Neural cell (in vitro differentiated cells): Measurements from ENCODE around the gene GCLM.
"Not testable (repeated sequence)": the region's sequence is repeated elsewhere in the genome, so short reads cannot be mapped to it uniquely, and the experiment has no call there.

ENCODE experiments used
- CTCF ChIP-seq: fragments of 450-650 bp; IDR thresholded peaks from 2 replicates; pipeline ENCODE4 v1.5.1; 2014; ENCODE audit warnings: antibody characterized with exemption, mild to moderate bottlenecking, moderate library complexity; ENCODE audit not compliant: poor library complexity, severe bottlenecking
- EP300 ChIP-seq: fragments of 450-650 bp; conservative IDR thresholded peaks from 2 replicates; pipeline ENCODE4 v1.6.1; 2014; ENCODE audit warnings: antibody characterized with exemption, mild to moderate bottlenecking, moderate library complexity; ENCODE audit not compliant: poor library complexity, severe bottlenecking
- EZH2 ChIP-seq: fragments of 200-600, 300-800 bp; shearing (Covaris generic), sonication (generic); IDR thresholded peaks from 2 replicates; pipeline ENCODE4 v1.6.1; 2014; ENCODE audit warnings: antibody characterized with exemption, low read length, borderline replicate concordance, mild to moderate bottlenecking; ENCODE audit not compliant: insufficient read depth, poor library complexity, severe bottlenecking
- MXI1 ChIP-seq: fragments of 450-650 bp; conservative IDR thresholded peaks from 2 replicates; pipeline ENCODE4 v1.6.1; 2014; ENCODE audit warnings: antibody characterized with exemption, mild to moderate bottlenecking; ENCODE audit not compliant: poor library complexity, severe bottlenecking
- POLR2AphosphoS5 ChIP-seq: IDR thresholded peaks from 2 replicates; pipeline ENCODE4 v1.6.1; 2012
- RAD21 ChIP-seq: fragments of 450-650 bp; conservative IDR thresholded peaks from 2 replicates; pipeline ENCODE4 v1.6.1; 2014; ENCODE audit warnings: antibody characterized with exemption, mild to moderate bottlenecking, moderate library complexity
- REST ChIP-seq: IDR thresholded peaks from 2 replicates; pipeline ENCODE4 v1.6.1; 2012; ENCODE audit warnings: borderline replicate concordance
- SMC3 ChIP-seq: fragments of 450-650 bp; conservative IDR thresholded peaks from 2 replicates; pipeline ENCODE4 v1.6.1; 2014; ENCODE audit warnings: antibody characterized with exemption, mild to moderate bottlenecking, moderate library complexity; ENCODE audit not compliant: poor library complexity
- TAF1 ChIP-seq: IDR thresholded peaks from 2 replicates; pipeline ENCODE4 v1.6.1; 2012; ENCODE audit warnings: low read depth

GRCh38 chr1:93855983-93856382 lies 53.2 kb downstream of the GCLM start:
- TF ChIP-seq EZH2, RAD21, CTCF, EP300, SMC3, POLR2AphosphoS5, TAF1, MXI1, REST: not testable (repeated sequence)
